ENCODE measurements around the gene THAP5. TPM values are rescaled to one million over a fixed set of nuclear protein-coding genes. Genes with fewer than 3 reads are reported as not detected.

Gene THAP5
- total RNA-seq, 1 donor from 2014 or later: 9.1 TPM

DNA sequence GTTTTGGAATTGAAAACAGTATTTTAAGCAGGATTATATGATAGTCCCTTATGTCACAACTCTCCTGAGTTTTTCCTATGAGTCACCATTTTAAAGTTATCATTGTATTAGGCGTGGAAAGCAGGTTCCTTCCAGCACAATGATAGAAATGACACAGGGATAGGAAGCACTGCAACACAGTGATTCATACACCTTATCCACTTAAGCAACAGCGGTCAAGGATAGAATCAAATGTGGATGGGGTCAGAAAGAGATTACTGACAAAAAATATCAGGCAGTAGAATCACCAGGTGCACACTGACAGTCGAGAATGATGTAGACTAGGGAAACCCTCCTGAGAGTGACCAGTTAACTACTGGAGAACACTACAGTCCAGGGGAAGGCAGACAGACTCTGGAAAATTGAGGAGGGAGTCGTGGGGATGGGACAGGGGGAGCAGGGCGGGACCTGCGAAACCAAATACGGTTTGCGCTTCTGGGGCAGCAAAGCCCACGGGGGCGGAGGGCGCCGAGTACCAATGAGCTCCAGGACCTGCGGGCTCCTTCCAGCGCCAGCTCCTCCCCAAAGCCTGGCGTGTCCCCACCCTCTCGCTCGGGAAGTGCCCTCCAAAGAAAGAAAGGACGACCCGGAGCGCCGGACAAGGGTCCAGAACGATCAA, 44.0 kb downstream of the THAP5 start:
- peak overlapping the region; percentile 69 for H3K4me3 ChIP-seq (ENCODE audit: low read depth, low read length)
- TF ChIP-seq, protein P1, sequence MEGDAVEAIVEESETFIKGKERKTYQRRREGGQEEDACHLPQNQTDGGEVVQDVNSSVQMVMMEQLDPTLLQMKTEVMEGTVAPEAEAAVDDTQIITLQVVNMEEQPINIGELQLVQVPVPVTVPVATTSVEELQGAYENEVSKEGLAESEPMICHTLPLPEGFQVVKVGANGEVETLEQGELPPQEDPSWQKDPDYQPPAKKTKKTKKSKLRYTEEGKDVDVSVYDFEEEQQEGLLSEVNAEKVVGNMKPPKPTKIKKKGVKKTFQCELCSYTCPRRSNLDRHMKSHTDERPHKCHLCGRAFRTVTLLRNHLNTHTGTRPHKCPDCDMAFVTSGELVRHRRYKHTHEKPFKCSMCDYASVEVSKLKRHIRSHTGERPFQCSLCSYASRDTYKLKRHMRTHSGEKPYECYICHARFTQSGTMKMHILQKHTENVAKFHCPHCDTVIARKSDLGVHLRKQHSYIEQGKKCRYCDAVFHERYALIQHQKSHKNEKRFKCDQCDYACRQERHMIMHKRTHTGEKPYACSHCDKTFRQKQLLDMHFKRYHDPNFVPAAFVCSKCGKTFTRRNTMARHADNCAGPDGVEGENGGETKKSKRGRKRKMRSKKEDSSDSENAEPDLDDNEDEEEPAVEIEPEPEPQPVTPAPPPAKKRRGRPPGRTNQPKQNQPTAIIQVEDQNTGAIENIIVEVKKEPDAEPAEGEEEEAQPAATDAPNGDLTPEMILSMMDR (conservative IDR thresholded peaks at IDR 0.05; ENCODE audit: low read depth, low read length): no peak
- DNase-seq (ENCODE audit: low read depth): peak; percentile 66

DNA sequence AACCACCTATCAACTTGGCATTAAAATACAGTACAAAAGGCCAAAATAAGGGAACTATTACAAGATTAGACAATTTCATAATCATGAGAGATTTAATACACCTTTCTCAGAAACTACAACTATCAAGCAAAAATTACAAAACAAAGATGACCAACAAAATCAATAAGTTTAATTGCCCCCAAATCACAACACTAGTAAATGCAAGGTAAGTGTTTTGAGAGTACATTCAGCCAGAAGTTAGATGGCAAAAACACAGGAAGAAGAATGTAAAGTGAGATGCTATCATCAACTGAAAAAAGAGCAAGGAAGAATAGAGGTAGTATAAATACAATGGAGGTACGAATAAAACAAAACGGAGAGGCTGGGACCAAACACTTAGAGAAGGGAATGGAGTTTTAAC, 46.7 kb downstream of the THAP5 start:
- TF ChIP-seq, protein P1 (conservative IDR thresholded peaks at IDR 0.05; ENCODE audit: low read depth, low read length): no peak

DNA sequence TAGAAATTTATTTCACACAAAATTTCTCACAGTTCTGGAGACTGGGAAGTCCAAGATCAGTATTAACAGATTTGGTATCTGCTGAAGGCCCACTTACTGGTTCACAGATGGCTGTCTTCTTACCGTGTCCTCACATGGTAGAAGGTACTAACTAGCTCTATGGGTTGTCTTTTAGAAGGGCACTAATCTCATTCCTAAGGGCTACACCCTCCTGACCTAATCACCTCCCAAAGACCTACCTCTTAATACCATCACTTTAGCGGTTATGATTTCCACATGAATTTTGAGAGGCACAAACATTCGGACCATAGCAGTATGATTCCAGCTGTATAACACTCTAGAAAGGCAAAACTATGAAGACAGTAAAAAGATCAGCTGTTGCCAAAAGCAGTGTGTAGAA, 51.6 kb downstream of the THAP5 start:
- no peak overlapping the region for H3K4me3 ChIP-seq (ENCODE audit: low read depth, low read length)
- no peak for DNase-seq (ENCODE audit: low read depth)
- TF ChIP-seq, protein P1 (conservative IDR thresholded peaks at IDR 0.05; ENCODE audit: low read depth, low read length): no peak

More for the DNA sequence above, 46.7 kb downstream of the THAP5 start:
- DNase-seq (ENCODE audit: low read depth): no peak
- H3K4me3 ChIP-seq (ENCODE audit: low read depth, low read length): no peak overlapping the region

DNA sequence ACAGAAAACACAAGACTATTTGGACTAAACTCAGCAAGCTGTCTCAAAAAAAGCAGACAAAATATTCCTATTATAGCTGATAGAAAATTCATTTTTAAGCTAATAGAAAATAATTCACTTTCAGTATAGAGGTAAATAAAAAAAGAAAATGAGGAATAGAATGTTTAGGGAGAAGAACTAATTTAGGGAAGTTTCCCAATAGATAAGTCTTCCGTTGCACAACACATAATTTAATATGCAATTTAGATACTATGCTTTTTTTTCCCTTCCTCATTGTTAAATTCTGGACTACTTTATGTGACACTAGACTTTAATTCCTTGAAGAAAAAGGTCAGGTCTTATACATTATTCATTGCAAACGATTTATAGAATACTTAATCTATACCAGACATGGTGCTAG, 53.9 kb downstream of the THAP5 start:
- TF ChIP-seq, protein P1 (conservative IDR thresholded peaks at IDR 0.05; ENCODE audit: low read depth, low read length): no peak
- no peak overlapping the region for H3K4me3 ChIP-seq (ENCODE audit: low read depth, low read length)
- no peak for DNase-seq (ENCODE audit: low read depth)

DNA sequence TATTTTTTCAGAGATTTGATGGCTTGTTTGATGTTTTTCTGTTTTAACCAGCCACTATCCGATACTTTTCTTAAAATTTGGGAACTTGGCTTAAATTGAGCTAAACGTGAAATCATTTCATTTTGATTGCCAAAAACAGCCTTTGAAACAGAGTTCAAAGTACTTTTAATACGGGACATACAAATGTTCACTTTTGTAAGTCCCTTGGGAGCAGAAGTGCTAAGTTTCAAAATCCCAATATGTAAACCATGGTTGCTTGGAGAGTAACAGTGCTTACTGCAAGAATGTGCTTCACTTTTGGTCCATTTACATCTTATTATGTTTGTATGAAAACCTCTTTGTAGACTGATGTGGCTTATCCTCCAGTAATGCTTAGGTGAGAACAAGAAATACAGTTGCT, 54.5 kb downstream of the THAP5 start:
- H3K4me3 ChIP-seq (ENCODE audit: low read depth, low read length): no peak overlapping the region
- TF ChIP-seq, protein P1 (conservative IDR thresholded peaks at IDR 0.05; ENCODE audit: low read depth, low read length): no peak
- DNase-seq (ENCODE audit: low read depth): no peak

Other genes with a start within 250 kb of the THAP5 start
- gene NRCAM, start 113.3 kb downstream of the THAP5 start, total RNA-seq: 2.0 and 11.0 TPM in 2 replicates
- gene PNPLA8, start 43.6 kb downstream of the THAP5 start, total RNA-seq: 12.7 and 23.5 TPM in 2 replicates
- 8.5 and 10.0 TPM in 2 replicates for gene DNAJB9, start 168 bp upstream of the THAP5 start, total RNA-seq

All from epithelial cell of proximal tubule (primary cell).